ENCODE data around the gene TSPAN18. TPM values are rescaled to one million over a fixed set of nuclear protein-coding genes. Genes with fewer than 3 reads are reported as not detected.

Gene TSPAN18
- total RNA-seq, 1 donor from 2014 or later: 46.4 TPM

- peaks cover 12% of the 10 kb centered on the region for H3K4me1 ChIP-seq
- H3K27me3 ChIP-seq: no peaks in the 10 kb centered on the region
- ATAC-seq (no peak), DNase-seq (no peak)
- H3K9me3 ChIP-seq: no peaks in the 10 kb centered on the region
- H3K4me3 ChIP-seq: no peak overlapping the region
- no peaks in the 10 kb centered on the region for H3K36me3 ChIP-seq
- H3K27ac ChIP-seq: no peak overlapping the region
- intact Hi-C loops (cut with DNase I): no loop called here
- no peak for TF ChIP-seq CTCF (IDR thresholded peaks at IDR 0.05)
Observed at GRCh38 chr11:44809283-44809682, 82.5 kb downstream of the TSPAN18 start.

- peak; percentile 18 for DNase-seq
Observed at GRCh38 chr11:44811841-44812448, 85.2 kb downstream of the TSPAN18 start.

GRCh38 chr11:44812971-44813370 lies 86.2 kb downstream of the TSPAN18 start:
- peak; percentile 7 for ATAC-seq
- H3K4me1 ChIP-seq: peaks cover 12% of the 10 kb centered on the region
- intact Hi-C loops (cut with DNase I): no loop called here
- H3K27ac ChIP-seq: no peak overlapping the region
- H3K27me3 ChIP-seq: no peaks in the 10 kb centered on the region
- H3K9me3 ChIP-seq: no peaks in the 10 kb centered on the region
- no peak for TF ChIP-seq CTCF (IDR thresholded peaks at IDR 0.05)
- no peak for DNase-seq
- H3K36me3 ChIP-seq: no peaks in the 10 kb centered on the region
- no peak overlapping the region for H3K4me3 ChIP-seq

More at GRCh38 chr11:44811841-44812448, 85.2 kb downstream of the TSPAN18 start:
- H3K27me3 ChIP-seq: no peaks in the 10 kb centered on the region
- no peaks in the 10 kb centered on the region for H3K36me3 ChIP-seq
- H3K27ac ChIP-seq: no peak overlapping the region
- H3K4me3 ChIP-seq: no peak overlapping the region
- no peak for TF ChIP-seq CTCF (IDR thresholded peaks at IDR 0.05)
- H3K9me3 ChIP-seq: no peaks in the 10 kb centered on the region
- ATAC-seq: no peak
- peaks cover 12% of the 10 kb centered on the region for H3K4me1 ChIP-seq
- intact Hi-C loops (cut with DNase I): no loop called here

- no peaks in the 10 kb centered on the region for H3K9me3 ChIP-seq
- H3K4me1 ChIP-seq: peaks cover 12% of the 10 kb centered on the region
- no peak overlapping the region for H3K4me3 ChIP-seq
- DNase-seq (peak; percentile 57), ATAC-seq (peak; percentile 55)
- intact Hi-C loops (cut with DNase I): no loop called here
- no peak overlapping the region for H3K27ac ChIP-seq
- no peak for TF ChIP-seq CTCF (IDR thresholded peaks at IDR 0.05)
- no peaks in the 10 kb centered on the region for H3K36me3 ChIP-seq
- H3K27me3 ChIP-seq: no peaks in the 10 kb centered on the region
Observed at GRCh38 chr11:44813401-44813800, 86.6 kb downstream of the TSPAN18 start.

- DNase-seq (peak; percentile 49), ATAC-seq (no peak)
- Histone ChIP-seq H3K9me3 (no peaks in the 10 kb centered on the region), H3K4me3 (no peak overlapping the region), H3K4me1 (peaks cover 12% of the 10 kb centered on the region), H3K27ac (peak overlapping the region; percentile 1), H3K27me3 (no peaks in the 10 kb centered on the region), H3K36me3 (no peaks in the 10 kb centered on the region)
- TF ChIP-seq CTCF (IDR thresholded peaks at IDR 0.05): no peak
- intact Hi-C loops (cut with DNase I): no loop called here
Observed at GRCh38 chr11:44814881-44815592, 88.3 kb downstream of the TSPAN18 start.
